Measurements from ENCODE around the gene ZCCHC17.

GRCh38 chr1:31300193-31300592 is 3.4 kb downstream of the ZCCHC17 start:
- no peak for TF ChIP-seq CTCF (IDR thresholded peaks at IDR 0.05)
- TF ChIP-seq POLR2A (IDR thresholded peaks at IDR 0.05): no peak
